H1 (cell line): ENCODE results near the gene ZMYM3. TPM values are rescaled to one million over a fixed set of nuclear protein-coding genes. Genes with fewer than 3 reads are reported as not detected.

Experiments
- CTCF ChIA-PET: fragments of 300-600 bp; sonication (Branson Sonifier 250); formaldehyde crosslinking; loops from one replicate; lab custom pipeline; 2021; ENCODE audit not compliant: partially characterized antibody; lab: Charles Lee
- POLR2A ChIA-PET: fragments of 300-600 bp; sonication (Branson Sonifier 250); formaldehyde crosslinking; loops from one replicate; lab custom pipeline; 2021; ENCODE audit warnings: inconsistent platforms; ENCODE audit not compliant: partially characterized antibody; lab: Charles Lee
- DNase-seq, 2 experiments: peaks; one replicate each; pipeline versions ENCODE4 v3.0.0 to v3.0.0-alpha.2; 2010 to 2022; ENCODE audit warnings: low spot score in 2 of 2, low read depth in 1 of 2, mixed read lengths in 1 of 2
- FAIRE-seq: peaks from 2 replicates; lab custom pipeline; 2011; peaks lifted over from hg19 to GRCh38; lab: Jason Lieb, UNC
- H2AFZ ChIP-seq: 2 replicates; pipeline ENCODE4 v1.8.1; 2012; ENCODE audit warnings: low read length, inconsistent platforms
- H2AK5ac ChIP-seq: 2 replicates; pipeline ENCODE4 v1.6.1; 2013; ENCODE audit warnings: low read depth, low read length
- H2BK120ac ChIP-seq: replicated peaks from 2 replicates; pipeline ENCODE3; 2013; ENCODE audit warnings: low read depth, low read length, inconsistent platforms
- H2BK12ac ChIP-seq: 2 replicates; pipeline ENCODE4 v1.6.1; 2013; ENCODE audit warnings: low read depth, low read length
- H2BK15ac ChIP-seq: 2 replicates; pipeline ENCODE4 v1.6.1; 2013; ENCODE audit warnings: low read length
- H2BK20ac ChIP-seq: 2 replicates; pipeline ENCODE4 v1.6.1; 2013; ENCODE audit warnings: low read length
- H2BK5ac ChIP-seq: 2 replicates; pipeline ENCODE4 v1.6.1; 2013; ENCODE audit warnings: low read depth, low read length
- H3K14ac ChIP-seq: 2 replicates; pipeline ENCODE4 v1.6.1; 2013; ENCODE audit warnings: inconsistent platforms; ENCODE audit not compliant: insufficient read length
- H3K18ac ChIP-seq: 2 replicates; pipeline ENCODE4 v1.6.1; 2013; ENCODE audit warnings: low read length; ENCODE audit errors: extremely low read depth
- H3K23ac ChIP-seq: 2 replicates; pipeline ENCODE4 v1.6.1; 2013; ENCODE audit warnings: inconsistent platforms; ENCODE audit not compliant: insufficient read length
- H3K23me2 ChIP-seq: 2 replicates; pipeline ENCODE4 v1.6.1; 2013; ENCODE audit warnings: low read depth, low read length
- H3K27ac ChIP-seq: 2 replicates; pipeline ENCODE4 v1.6.1; 2011; ENCODE audit warnings: low read depth, low read length, inconsistent platforms
- H3K27me3 ChIP-seq, 4 experiments: replicated peaks in 1 of 4; 1 replicate in 1 of 4; 2 replicates in 3 of 4; pipeline versions ENCODE4 v1.6.1 to v1.8.1; 2011 to 2013; ENCODE audit warnings: low read length in 3 of 4, mild to moderate bottlenecking in 3 of 4, inconsistent platforms in 2 of 4, mixed read lengths in 2 of 4, moderate library complexity in 1 of 4; ENCODE audit not compliant: control insufficient read depth in 3 of 4, insufficient read depth in 3 of 4; ENCODE audit errors: extremely low read depth in 1 of 4
- H3K36me3 ChIP-seq, 4 experiments: 2 replicates each; pipeline versions ENCODE4 v1.6.1 to v1.8.1; 2011 to 2013; ENCODE audit warnings: mild to moderate bottlenecking in 4 of 4, low read length in 3 of 4, moderate library complexity in 2 of 4, control low read depth in 1 of 4, inconsistent platforms in 1 of 4; ENCODE audit not compliant: insufficient read depth in 4 of 4, control insufficient read depth in 2 of 4
- H3K4ac ChIP-seq: replicated peaks from 2 replicates; pipeline ENCODE3; 2013; ENCODE audit warnings: low read length, low read depth, mixed read lengths, inconsistent platforms; ENCODE audit not compliant: insufficient read length
- H3K4me1 ChIP-seq, 4 experiments: replicated peaks in 1 of 4; 1 replicate in 1 of 4; 2 replicates in 3 of 4; pipeline versions ENCODE4 v1.6.1 to v1.8.1; 2011 to 2013; ENCODE audit warnings: low read length in 3 of 4, inconsistent platforms in 2 of 4, mixed read lengths in 1 of 4; ENCODE audit not compliant: insufficient read depth in 4 of 4, control insufficient read depth in 3 of 4
- H3K4me2 ChIP-seq, 2 experiments: 2 replicates each; pipeline versions ENCODE4 v1.6.1 to v1.8.1; 2011 to 2013; ENCODE audit warnings: low read depth in 2 of 2, low read length in 2 of 2, control low read depth in 1 of 2, inconsistent platforms in 1 of 2, mild to moderate bottlenecking in 1 of 2; ENCODE audit not compliant: insufficient read depth in 1 of 2
- H3K4me3 ChIP-seq, 4 experiments: fragments of 200-600, 300-600 bp in 1 of 4; sonication (generic), shearing (Covaris generic), sonication (Bioruptor Twin) in 1 of 4; 2 replicates each; pipeline versions ENCODE4 v1.5.1 to v1.8.1; 2011 to 2016; ENCODE audit warnings: low read length in 4 of 4, low read depth in 3 of 4, control low read depth in 2 of 4, inconsistent platforms in 2 of 4, mild to moderate bottlenecking in 2 of 4, mixed read lengths in 1 of 4, moderate library complexity in 1 of 4; ENCODE audit not compliant: insufficient read depth in 2 of 4; ENCODE audit errors: extremely low read depth in 1 of 4
- H3K56ac ChIP-seq: replicated peaks from 2 replicates; pipeline ENCODE3; 2013; ENCODE audit warnings: low read depth, mild to moderate bottlenecking, mixed read lengths, low read length, inconsistent platforms; ENCODE audit not compliant: insufficient read length
- H3K79me1 ChIP-seq: 2 replicates; pipeline ENCODE4 v1.6.1; 2013; ENCODE audit warnings: low read depth, low read length, control low read depth
- H3K79me2 ChIP-seq, 2 experiments: 2 replicates each; pipeline versions ENCODE4 v1.6.1 to v1.8.1; 2012 to 2013; ENCODE audit warnings: low read length in 2 of 2, mild to moderate bottlenecking in 2 of 2, inconsistent platforms in 1 of 2; ENCODE audit not compliant: insufficient read depth in 2 of 2, control insufficient read depth in 1 of 2
- H3K9ac ChIP-seq, 4 experiments: replicated peaks in 1 of 4; 1 replicate in 1 of 4; 2 replicates in 3 of 4; pipeline versions ENCODE4 v1.6.1 to v1.8.1; 2011 to 2013; ENCODE audit warnings: low read depth in 3 of 4, low read length in 3 of 4, control low read depth in 2 of 4, mild to moderate bottlenecking in 2 of 4, moderate library complexity in 2 of 4, inconsistent platforms in 1 of 4; ENCODE audit errors: extremely low read depth in 1 of 4
- H3K9me3 ChIP-seq, 2 experiments: 2 replicates each; pipeline versions ENCODE4 v1.6.1 to v1.8.1; 2012 to 2013; ENCODE audit warnings: mild to moderate bottlenecking in 2 of 2, moderate library complexity in 2 of 2, control low read depth in 1 of 2, inconsistent platforms in 1 of 2, low read depth in 1 of 2, low read length in 1 of 2, mixed read lengths in 1 of 2; ENCODE audit not compliant: insufficient read depth in 2 of 2
- H4K20me1 ChIP-seq, 2 experiments: replicated peaks in 1 of 2; 2 replicates each; pipeline versions ENCODE3 to v1.8.1; 2011 to 2013; ENCODE audit warnings: inconsistent platforms in 2 of 2, low read length in 2 of 2, mild to moderate bottlenecking in 1 of 2; ENCODE audit not compliant: insufficient read depth in 2 of 2, control insufficient read depth in 1 of 2
- H4K5ac ChIP-seq: 2 replicates; pipeline ENCODE4 v1.6.1; 2013; ENCODE audit warnings: low read length, low read depth, mixed read lengths, inconsistent platforms; ENCODE audit not compliant: insufficient read length
- H4K8ac ChIP-seq: 2 replicates; pipeline ENCODE4 v1.8.0; 2013; ENCODE audit warnings: mild to moderate bottlenecking, moderate library complexity, low read length, inconsistent platforms; ENCODE audit not compliant: insufficient read depth; ENCODE audit errors: extremely low read depth
- H4K91ac ChIP-seq: replicated peaks from 2 replicates; pipeline ENCODE3; 2013; ENCODE audit warnings: low read length, mixed read lengths, inconsistent platforms; ENCODE audit not compliant: insufficient read length
- ASH2L ChIP-seq: fragments of 200-600, 300-600 bp; sonication (generic); IDR thresholded peaks from one replicate; pipeline ENCODE4 v1.7.1; 2017; ENCODE audit warnings: low read length
- BCL11A ChIP-seq, 2 experiments: IDR thresholded peaks; one replicate each; pipeline ENCODE4 v1.6.1; 2011; ENCODE audit warnings: low read depth in 2 of 2, low read length in 2 of 2, mild to moderate bottlenecking in 2 of 2
- CEBPB ChIP-seq: IDR thresholded peaks from 2 replicates; pipeline ENCODE4 v1.6.1; 2012; ENCODE audit warnings: low read depth, low read length
- GABPA ChIP-seq: IDR thresholded peaks from 2 replicates; pipeline ENCODE4 v1.6.1; 2011; ENCODE audit warnings: mild to moderate bottlenecking, low read length, moderate library complexity, borderline replicate concordance; ENCODE audit not compliant: insufficient read depth
- HDAC6 ChIP-seq: IDR thresholded peaks from one replicate; pipeline ENCODE4 v1.7.1; 2012; ENCODE audit warnings: low read depth, mild to moderate bottlenecking, inconsistent platforms, low read length, moderate library complexity
- POLR2AphosphoS5 ChIP-seq: IDR thresholded peaks from 2 replicates; pipeline ENCODE4 v1.6.1; 2011; ENCODE audit warnings: low read depth, low read length
- RXRA ChIP-seq: IDR thresholded peaks from 2 replicates; pipeline ENCODE4 v1.6.1; 2011; ENCODE audit warnings: low read depth, mild to moderate bottlenecking, low read length, moderate library complexity; ENCODE audit not compliant: insufficient read depth
- SIX5 ChIP-seq: IDR thresholded peaks from 2 replicates; pipeline ENCODE4 v1.6.1; 2011; ENCODE audit warnings: mild to moderate bottlenecking, low read depth, low read length
- ZNF274 ChIP-seq: IDR thresholded peaks from 2 replicates; pipeline ENCODE4 v1.7.0; 2012; ENCODE audit warnings: low read length, borderline replicate concordance; ENCODE audit errors: extremely low read depth
- WGBS, 2 experiments: shearing (Covaris generic) in 1 of 2; methylation state at CpG; one replicate each; pipeline versions ENCODE4 v1.1.6 to v1.1.7; 2013 to 2015; ENCODE audit warnings: low lambda C conversion rate in 2 of 2, mixed read lengths in 2 of 2, inconsistent platforms in 1 of 2, low coverage in 1 of 2, missing lambda C conversion rate in 1 of 2; ENCODE audit not compliant: insufficient replicate concordance in 2 of 2, insufficient coverage in 1 of 2, insufficient read length in 1 of 2; ENCODE audit errors: extremely low coverage in 1 of 2, missing lambda C conversion rate in 1 of 2; 5-methylcytosine and 5-hydroxymethylcytosine counted together
- polyA plus RNA-seq, 7 experiments: library from polyadenylated mRNA; depleted of rRNA in 3 of 7; stranded (reverse) in 5 of 7; unstranded in 2 of 7; fragments of >200 nt in 5 of 7; fragments of 200-250 nt in 2 of 7; gene quantifications; 1 replicate in 5 of 7; 2 replicates in 1 of 7; 4 replicates in 1 of 7; pipeline versions ENCODE4 v1.2.1 to v1.2.3, GENCODE V29; 2011 to 2013; ENCODE audit warnings: missing spikeins in 2 of 7, mixed read lengths in 2 of 7
- total RNA-seq: library from RNA; stranded (reverse); fragmentation: NEBNext Ultra II Directional; extraction: Animal tissue kit (Norgen Biotek cat#: 25700); gene quantifications from 2 replicates; pipeline ENCODE4 v1.2.1, GENCODE V29; 2021

Gene ZMYM3
- total and polyA plus RNA-seq, 2 of the 8 experiments (the other 6 are each of a cell fraction or from before 2014, with no cell fraction given), result 56.7 to 82.0 TPM

DNA sequence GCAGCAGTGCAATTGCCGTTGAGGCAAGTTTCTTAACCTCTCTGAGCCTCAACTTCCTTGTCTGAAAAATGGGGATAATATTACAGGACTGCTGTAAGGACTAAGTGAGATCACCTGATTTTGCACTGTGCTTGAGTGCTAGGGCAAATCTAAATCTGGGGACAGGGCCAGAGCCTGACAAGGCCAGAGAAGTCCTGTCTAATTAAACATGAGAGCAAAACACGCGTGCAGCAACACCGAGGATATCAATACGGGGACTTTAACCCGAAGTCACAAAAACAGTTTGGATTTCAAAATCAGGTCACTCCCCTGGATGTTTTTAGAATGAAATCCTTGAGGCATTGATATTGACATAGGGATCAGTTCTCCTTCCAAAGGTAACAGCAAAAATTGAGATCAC is 36.6 kb downstream of the ZMYM3 start:
- no peak overlapping the region for H3K56ac ChIP-seq
- no peaks in the 10 kb centered on the region for H4K20me1 ChIP-seq
- POLR2A ChIA-PET, result interaction anchor here (1.2 to 1.6 kb wide), 2 partner anchors 35 kb away, joined by 5 to 7 read pairs; no protein-coding TSS in a partner anchor
- TF ChIP-seq GABPA, result no peak
- no peak for TF ChIP-seq BCL11A (IDR thresholded peaks at IDR 0.05; ENCODE audit: low read depth in 2 of 2, low read length in 2 of 2)
- no peak for TF ChIP-seq POLR2AphosphoS5
- TF ChIP-seq ZNF274, result no peak
- no peak for TF ChIP-seq CEBPB
- TF ChIP-seq RXRA, result no peak
- no peak for TF ChIP-seq HDAC6
- no peak for TF ChIP-seq ASH2L
- no peak for TF ChIP-seq SIX5
- DNase-seq, result no peak
- H3K23me2 ChIP-seq, result no peaks in the 10 kb centered on the region
- H3K27ac ChIP-seq, result no peak overlapping the region
- no peak overlapping the region for H3K4me3 ChIP-seq
- no peak overlapping the region for H3K23ac ChIP-seq
- H2BK12ac ChIP-seq, result no peak overlapping the region
- no peak for FAIRE-seq
- no peak overlapping the region for H4K91ac ChIP-seq
- H3K27me3 ChIP-seq, result no peaks in the 10 kb centered on the region
- H2BK20ac ChIP-seq, result no peak overlapping the region
- CTCF ChIA-PET, result interaction anchor here (1.6 kb wide), 1 partner anchor 10 kb away, joined by 4 read pairs; no protein-coding TSS in a partner anchor
- H3K14ac ChIP-seq, result no peak overlapping the region
- no peak overlapping the region for H3K18ac ChIP-seq
- H2AK5ac ChIP-seq, result no peak overlapping the region
- H2BK120ac ChIP-seq, result no peak overlapping the region
- H3K9me3 ChIP-seq, result no peaks in the 10 kb centered on the region
- H2AFZ ChIP-seq, result no peak overlapping the region
- no peak overlapping the region for H4K5ac ChIP-seq
- no peaks in the 10 kb centered on the region for H3K79me2 ChIP-seq
- no peak overlapping the region for H4K8ac ChIP-seq
- H3K4ac ChIP-seq, result no peak overlapping the region
- no peak overlapping the region for H2BK5ac ChIP-seq
- peaks cover 0 to 3% (median 0%) of the 10 kb centered on the region in 4 experiments; a peak in 3 of 7 replicates for H3K4me1 ChIP-seq
- H3K36me3 ChIP-seq, result no peaks in the 10 kb centered on the region
- 94% methylated on average over 6 of the region's 6 CpGs; no CpG with 5 or more reads in 1 of the 2 experiments for WGBS, 2 experiments
- no peak overlapping the region for H3K9ac ChIP-seq
- H3K79me1 ChIP-seq, result no peaks in the 10 kb centered on the region
- H2BK15ac ChIP-seq, result no peak overlapping the region
- H3K4me2 ChIP-seq, result no peak overlapping the region
